ENCODE results near the gene SLC7A1. TPM values are rescaled to one million over a fixed set of nuclear protein-coding genes. Genes with fewer than 3 reads are reported as not detected.

The SLC7A1 gene
- total and polyA plus RNA-seq, 2 donors (not counting 1 experiment from before 2014, with no cell fraction given) = 15.4 to 26.6 TPM

GRCh38 chr13:29542381-29542780 lies 53.1 kb downstream of the SLC7A1 start:
- Histone ChIP-seq H3K4me3 (replicated peaks in 1 of 4; ENCODE audit: control extremely low read depth in 1 of 4, insufficient read depth in 1 of 4, low read depth in 3 of 4, low read length in 4 of 4) (no peak overlapping the region), H3K36me3 (ENCODE audit: control insufficient read depth, insufficient read depth, low read length) (peaks cover 4% of the 10 kb centered on the region), H3K27me3 (ENCODE audit: control insufficient read depth, insufficient read depth, low read length) (no peaks in the 10 kb centered on the region), H3K4me2 (ENCODE audit: extremely low read depth, insufficient read depth, low read length) (no peak overlapping the region), H3K9ac (ENCODE audit: insufficient read depth, low read length) (no peak overlapping the region), H3K4me1 (ENCODE audit: control insufficient read depth, extremely low read depth, insufficient read depth, low read length) (no peaks in the 10 kb centered on the region), H4K20me1 (ENCODE audit: control insufficient read depth, extremely low read depth, insufficient read depth, low read length) (no peaks in the 10 kb centered on the region), H3K9me3 (ENCODE audit: control insufficient read depth, insufficient read depth, low read depth, low read length) (no peaks in the 10 kb centered on the region), H3K27ac (ENCODE audit: insufficient read depth, low read length) (no peak overlapping the region), H2AFZ (ENCODE audit: low read length) (no peak overlapping the region), H3K79me2 (ENCODE audit: control insufficient read depth, insufficient read depth, low read length) (peaks cover 24% of the 10 kb centered on the region)
- TF ChIP-seq EZH2 (IDR thresholded peaks at IDR 0.05; ENCODE audit: low read length, missing control alignments) (no peak), CTCF (conservative IDR thresholded peaks at IDR 0.05 in 1 of 2, IDR thresholded peaks at IDR 0.05 in 1 of 2; ENCODE audit: low read depth in 1 of 2, low read length in 2 of 2) (no peak)
- DNase-seq (ENCODE audit: low read depth in 2 of 2) = peak in 1 of 2 donors; percentile 39

GRCh38 chr13:29541400-29541799 lies 54.1 kb downstream of the SLC7A1 start:
- Histone ChIP-seq H3K4me1 (ENCODE audit: control insufficient read depth, extremely low read depth, insufficient read depth, low read length) (no peaks in the 10 kb centered on the region), H4K20me1 (ENCODE audit: control insufficient read depth, extremely low read depth, insufficient read depth, low read length) (no peaks in the 10 kb centered on the region), H3K36me3 (ENCODE audit: control insufficient read depth, insufficient read depth, low read length) (peaks cover 4% of the 10 kb centered on the region), H3K9me3 (ENCODE audit: control insufficient read depth, insufficient read depth, low read depth, low read length) (no peaks in the 10 kb centered on the region), H3K27me3 (ENCODE audit: control insufficient read depth, insufficient read depth, low read length) (no peaks in the 10 kb centered on the region), H3K27ac (ENCODE audit: insufficient read depth, low read length) (no peak overlapping the region), H3K4me3 (replicated peaks in 1 of 4; ENCODE audit: control extremely low read depth in 1 of 4, insufficient read depth in 1 of 4, low read depth in 3 of 4, low read length in 4 of 4) (no peak overlapping the region), H2AFZ (ENCODE audit: low read length) (no peak overlapping the region), H3K4me2 (ENCODE audit: extremely low read depth, insufficient read depth, low read length) (no peak overlapping the region), H3K9ac (ENCODE audit: insufficient read depth, low read length) (no peak overlapping the region), H3K79me2 (ENCODE audit: control insufficient read depth, insufficient read depth, low read length) (peaks cover 18% of the 10 kb centered on the region)
- TF ChIP-seq CTCF (conservative IDR thresholded peaks at IDR 0.05 in 1 of 2, IDR thresholded peaks at IDR 0.05 in 1 of 2; ENCODE audit: low read depth in 1 of 2, low read length in 2 of 2) = no peak
- no peak for TF ChIP-seq EZH2 (IDR thresholded peaks at IDR 0.05; ENCODE audit: low read length, missing control alignments)
- DNase-seq (ENCODE audit: low read depth in 2 of 2) = no peak

GRCh38 chr13:29540799-29541198 lies 54.7 kb downstream of the SLC7A1 start:
- no peak for TF ChIP-seq CTCF (conservative IDR thresholded peaks at IDR 0.05 in 1 of 2, IDR thresholded peaks at IDR 0.05 in 1 of 2; ENCODE audit: low read depth in 1 of 2, low read length in 2 of 2)
- TF ChIP-seq EZH2 (IDR thresholded peaks at IDR 0.05; ENCODE audit: low read length, missing control alignments) = no peak

More at GRCh38 chr13:29540799-29541198, 54.7 kb downstream of the SLC7A1 start:
- peaks cover 4% of the 10 kb centered on the region for H3K36me3 ChIP-seq (ENCODE audit: control insufficient read depth, insufficient read depth, low read length)
- no peak overlapping the region for H3K9ac ChIP-seq (ENCODE audit: insufficient read depth, low read length)
- no peaks in the 10 kb centered on the region for H3K9me3 ChIP-seq (ENCODE audit: control insufficient read depth, insufficient read depth, low read depth, low read length)
- no peak overlapping the region for H2AFZ ChIP-seq (ENCODE audit: low read length)
- DNase-seq (ENCODE audit: low read depth in 2 of 2) = no peak
- no peaks in the 10 kb centered on the region for H3K27me3 ChIP-seq (ENCODE audit: control insufficient read depth, insufficient read depth, low read length)
- H3K4me1 ChIP-seq (ENCODE audit: control insufficient read depth, extremely low read depth, insufficient read depth, low read length) = no peaks in the 10 kb centered on the region
- H3K4me2 ChIP-seq (ENCODE audit: extremely low read depth, insufficient read depth, low read length) = no peak overlapping the region
- H3K79me2 ChIP-seq (ENCODE audit: control insufficient read depth, insufficient read depth, low read length) = peaks cover 16% of the 10 kb centered on the region
- no peak overlapping the region for H3K27ac ChIP-seq (ENCODE audit: insufficient read depth, low read length)
- H3K4me3 ChIP-seq (replicated peaks in 1 of 4; ENCODE audit: control extremely low read depth in 1 of 4, insufficient read depth in 1 of 4, low read depth in 3 of 4, low read length in 4 of 4) = no peak overlapping the region
- H4K20me1 ChIP-seq (ENCODE audit: control insufficient read depth, extremely low read depth, insufficient read depth, low read length) = no peaks in the 10 kb centered on the region

All from fibroblast of lung (primary cell).